HK-2 (cell line): Measurements from ENCODE around the gene NF1.
"Not testable (repeated sequence)": the region's sequence is repeated elsewhere in the genome, so short reads cannot be mapped to it uniquely, and the experiment has no call there.

Source experiments
- DNase-seq: peaks from one replicate; pipeline ENCODE4 v3.0.0-alpha.2; 2018; ENCODE audit not compliant: unreplicated experiment

The NF1 gene, protein sequence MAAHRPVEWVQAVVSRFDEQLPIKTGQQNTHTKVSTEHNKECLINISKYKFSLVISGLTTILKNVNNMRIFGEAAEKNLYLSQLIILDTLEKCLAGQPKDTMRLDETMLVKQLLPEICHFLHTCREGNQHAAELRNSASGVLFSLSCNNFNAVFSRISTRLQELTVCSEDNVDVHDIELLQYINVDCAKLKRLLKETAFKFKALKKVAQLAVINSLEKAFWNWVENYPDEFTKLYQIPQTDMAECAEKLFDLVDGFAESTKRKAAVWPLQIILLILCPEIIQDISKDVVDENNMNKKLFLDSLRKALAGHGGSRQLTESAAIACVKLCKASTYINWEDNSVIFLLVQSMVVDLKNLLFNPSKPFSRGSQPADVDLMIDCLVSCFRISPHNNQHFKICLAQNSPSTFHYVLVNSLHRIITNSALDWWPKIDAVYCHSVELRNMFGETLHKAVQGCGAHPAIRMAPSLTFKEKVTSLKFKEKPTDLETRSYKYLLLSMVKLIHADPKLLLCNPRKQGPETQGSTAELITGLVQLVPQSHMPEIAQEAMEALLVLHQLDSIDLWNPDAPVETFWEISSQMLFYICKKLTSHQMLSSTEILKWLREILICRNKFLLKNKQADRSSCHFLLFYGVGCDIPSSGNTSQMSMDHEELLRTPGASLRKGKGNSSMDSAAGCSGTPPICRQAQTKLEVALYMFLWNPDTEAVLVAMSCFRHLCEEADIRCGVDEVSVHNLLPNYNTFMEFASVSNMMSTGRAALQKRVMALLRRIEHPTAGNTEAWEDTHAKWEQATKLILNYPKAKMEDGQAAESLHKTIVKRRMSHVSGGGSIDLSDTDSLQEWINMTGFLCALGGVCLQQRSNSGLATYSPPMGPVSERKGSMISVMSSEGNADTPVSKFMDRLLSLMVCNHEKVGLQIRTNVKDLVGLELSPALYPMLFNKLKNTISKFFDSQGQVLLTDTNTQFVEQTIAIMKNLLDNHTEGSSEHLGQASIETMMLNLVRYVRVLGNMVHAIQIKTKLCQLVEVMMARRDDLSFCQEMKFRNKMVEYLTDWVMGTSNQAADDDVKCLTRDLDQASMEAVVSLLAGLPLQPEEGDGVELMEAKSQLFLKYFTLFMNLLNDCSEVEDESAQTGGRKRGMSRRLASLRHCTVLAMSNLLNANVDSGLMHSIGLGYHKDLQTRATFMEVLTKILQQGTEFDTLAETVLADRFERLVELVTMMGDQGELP (N-terminal part only)

DNA sequence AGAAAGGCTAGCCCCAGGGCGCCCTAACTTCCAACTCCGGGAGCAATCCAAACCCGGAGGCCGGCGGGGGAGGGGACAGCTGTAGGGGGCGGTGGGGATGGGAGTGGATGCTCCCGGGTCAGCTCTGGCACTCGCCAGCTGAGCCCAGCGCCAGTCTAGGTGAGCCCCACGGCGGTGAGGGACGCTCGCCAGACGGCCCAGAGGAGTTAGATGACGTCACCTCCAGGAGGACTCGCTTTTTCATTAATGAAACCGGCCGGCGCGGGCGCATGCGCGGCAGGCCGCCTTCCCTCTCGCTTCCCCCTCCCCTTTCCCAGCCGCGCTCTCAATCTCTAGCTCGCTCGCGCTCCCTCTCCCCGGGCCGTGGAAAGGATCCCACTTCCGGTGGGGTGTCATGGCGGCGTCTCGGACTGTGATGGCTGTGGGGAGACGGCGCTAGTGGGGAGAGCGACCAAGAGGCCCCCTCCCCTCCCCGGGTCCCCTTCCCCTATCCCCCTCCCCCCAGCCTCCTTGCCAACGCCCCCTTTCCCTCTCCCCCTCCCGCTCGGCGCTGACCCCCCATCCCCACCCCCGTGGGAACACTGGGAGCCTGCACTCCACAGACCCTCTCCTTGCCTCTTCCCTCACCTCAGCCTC lies at the start of gene NF1:
NF1 (plus strand) TSS at position 378 of the 636 bp plus-strand sequence. CDS start 333 bp downstream, outside the sequence.
- peak; percentile 97 for DNase-seq

DNA sequence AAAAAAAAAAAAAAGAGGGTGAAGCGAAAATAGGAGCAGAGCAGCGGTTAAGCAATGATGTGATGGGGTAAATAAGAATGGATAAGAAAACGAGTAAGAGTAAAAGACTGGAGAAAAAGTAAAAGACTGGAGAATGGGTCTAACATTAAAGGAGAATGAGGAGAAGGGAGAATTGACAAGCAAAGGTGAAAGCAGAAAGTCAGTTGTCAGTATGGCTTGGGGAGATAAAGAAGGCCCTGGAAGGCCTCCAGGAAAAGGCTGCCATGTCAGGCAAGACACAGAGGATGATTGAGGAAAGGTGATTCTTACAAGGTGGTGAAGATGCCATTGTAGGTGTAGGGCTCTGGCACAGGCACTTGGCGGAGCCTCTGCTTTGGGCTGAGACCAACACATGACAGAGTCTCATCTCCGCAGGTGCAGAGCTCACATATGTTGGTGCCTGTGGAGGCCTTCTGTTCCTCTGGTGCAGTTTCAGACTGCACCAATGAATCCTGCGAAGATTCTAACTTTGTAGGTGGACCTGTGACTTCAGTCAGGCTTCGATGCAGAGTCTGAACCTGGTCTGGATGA lies 47.8 kb upstream of the NF1 start:
- DNase-seq = not testable (repeated sequence)

DNA sequence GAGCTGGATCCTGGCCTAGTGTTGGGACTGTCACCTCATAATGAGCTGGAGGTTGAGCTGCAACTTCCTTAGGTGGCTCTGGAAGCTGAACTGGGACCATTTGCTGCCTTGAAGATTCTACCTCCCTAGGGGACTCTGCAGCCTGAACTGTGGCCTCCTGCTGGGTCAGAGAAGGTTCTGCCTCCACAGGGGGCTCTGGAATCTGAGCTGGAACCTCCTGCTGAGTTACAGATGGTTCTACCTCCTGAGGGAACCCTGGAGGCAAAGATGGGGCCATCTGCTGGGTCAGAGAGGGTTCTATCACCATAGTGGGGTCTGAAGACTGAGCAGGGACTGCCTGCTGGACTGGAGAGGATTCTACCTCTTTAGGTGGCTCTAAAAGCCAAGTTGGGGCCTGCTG lies 46.6 kb upstream of the NF1 start:
- no peak for DNase-seq

DNA sequence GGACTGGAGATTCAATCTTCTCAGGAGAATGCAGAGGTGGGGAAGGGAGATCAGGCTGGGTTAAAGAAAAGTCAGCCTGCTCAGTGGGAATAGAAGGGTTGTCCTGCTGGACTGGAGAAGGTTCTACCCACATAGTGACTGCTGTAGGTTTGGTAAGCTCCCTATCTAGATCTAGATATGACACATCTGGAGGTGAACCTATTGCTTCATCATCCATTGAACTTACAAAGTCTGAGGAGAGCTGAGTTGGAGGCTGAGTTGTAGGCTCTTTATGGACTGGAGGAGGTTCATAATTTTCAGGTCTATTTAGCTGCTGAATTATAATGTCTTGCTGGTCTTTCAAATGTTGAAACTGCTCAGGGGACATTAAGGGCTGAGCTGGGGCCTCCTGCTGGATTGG lies 46.0 kb upstream of the NF1 start:
- no peak for DNase-seq

DNA sequence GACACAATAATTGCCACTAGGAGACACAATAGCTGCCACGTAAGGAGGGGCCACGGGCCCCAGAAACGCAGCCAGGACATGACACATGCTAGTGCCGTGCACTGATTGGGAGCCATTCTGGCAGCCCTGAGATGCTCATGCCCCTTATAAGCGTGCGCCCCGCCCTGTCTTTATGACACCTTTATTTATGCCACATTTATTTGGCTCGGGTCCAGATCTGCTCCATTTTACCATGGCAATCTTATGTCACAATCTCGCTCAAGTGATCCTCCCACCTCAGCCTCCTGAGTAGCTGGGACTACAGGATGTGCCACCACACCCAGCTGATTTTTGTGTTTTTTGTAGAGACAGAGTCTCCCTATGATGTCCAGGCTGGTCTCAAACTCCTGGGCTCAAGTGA lies 43.8 kb upstream of the NF1 start:
- no peak for DNase-seq

DNA sequence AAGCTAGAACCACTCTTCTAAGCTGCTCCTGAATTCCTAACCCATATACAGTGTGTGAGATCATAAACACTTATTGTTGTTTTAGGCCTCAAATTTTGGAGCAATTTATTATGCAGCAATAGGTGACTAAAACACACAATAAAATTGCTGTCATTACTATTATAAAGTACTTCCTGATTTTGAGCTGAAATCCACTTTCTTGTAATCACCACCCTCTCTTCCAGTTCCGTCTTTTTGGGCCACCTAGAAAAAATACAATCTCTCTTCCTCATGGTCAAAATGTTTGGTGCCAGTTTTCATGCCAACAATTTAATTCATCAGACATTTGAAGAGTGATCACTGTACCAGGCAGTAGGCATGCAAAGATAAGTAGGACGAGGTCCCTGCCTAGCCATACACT lies 43.3 kb upstream of the NF1 start:
- no peak for DNase-seq

DNA sequence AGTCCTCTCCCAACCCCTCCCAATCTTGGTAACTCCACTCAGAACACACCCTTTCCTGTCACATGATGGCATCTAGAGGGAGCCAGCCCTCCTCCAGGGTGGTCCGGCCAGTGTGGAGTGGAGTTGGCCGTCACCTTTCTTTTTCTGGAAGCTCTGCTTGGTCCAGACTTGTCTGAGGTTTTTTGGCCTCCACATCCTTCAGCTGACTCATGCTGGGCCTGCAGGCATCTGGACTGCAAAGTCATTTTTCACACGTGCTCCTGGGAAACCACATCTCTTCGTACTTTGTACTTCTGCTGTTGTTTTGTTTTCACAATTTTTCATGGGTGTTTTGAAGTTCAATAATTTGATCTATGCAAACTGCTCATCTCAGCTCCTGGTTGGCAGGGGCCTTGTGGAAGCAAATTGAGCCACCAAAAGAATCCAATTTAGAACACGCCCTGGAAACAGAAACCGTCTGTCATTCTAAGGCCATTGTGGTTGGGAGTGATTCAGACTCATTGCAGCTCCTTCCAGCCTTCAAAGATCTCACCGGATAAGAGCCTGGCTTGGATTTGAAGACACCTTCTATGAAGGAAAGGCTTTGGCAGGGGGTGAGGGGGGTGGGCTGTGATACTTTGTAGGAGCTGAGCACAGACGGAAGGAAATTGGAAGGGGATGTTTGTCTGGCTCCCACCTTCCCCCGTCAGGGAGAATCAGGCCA lies 42.4 kb upstream of the NF1 start:
- DNase-seq = peak; percentile 53

DNA sequence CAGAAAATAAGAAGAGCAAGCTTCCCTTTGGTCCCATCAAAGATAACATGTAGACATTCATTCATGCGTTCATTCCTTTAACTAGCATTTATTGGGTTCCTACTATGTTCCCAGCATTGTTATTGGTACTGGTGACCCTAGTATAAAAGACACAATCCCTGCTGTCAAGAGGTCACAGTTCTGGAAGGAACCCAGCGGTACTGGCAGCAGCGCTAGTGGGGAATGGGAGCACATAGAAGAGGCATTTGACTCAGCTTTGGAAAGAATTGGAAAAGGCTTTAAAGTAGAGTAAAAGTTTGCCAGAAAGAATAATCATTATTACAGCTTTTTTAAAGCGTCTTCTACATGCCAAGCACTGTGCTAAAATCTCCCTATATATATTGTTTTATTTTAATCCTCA lies 41.7 kb upstream of the NF1 start:
- DNase-seq = no peak

DNA sequence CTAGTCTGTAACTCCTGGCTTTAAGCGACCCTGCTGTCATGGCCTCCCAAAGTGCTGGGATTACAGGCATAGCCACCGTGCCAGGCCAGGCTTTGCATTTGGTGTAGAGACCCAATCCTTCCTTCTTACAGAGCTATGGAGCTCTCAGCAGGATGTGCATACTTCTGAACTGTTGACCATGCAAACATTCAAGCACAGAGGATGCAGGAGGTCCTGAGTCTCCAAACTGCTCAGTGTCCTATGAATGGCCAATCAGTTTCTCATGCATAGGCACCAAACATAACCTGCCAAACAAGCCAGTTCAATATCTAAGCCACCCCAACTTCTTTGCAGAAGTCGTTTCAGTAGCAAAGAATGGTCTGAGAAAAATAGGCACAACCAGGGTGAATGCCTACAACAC lies 40.0 kb upstream of the NF1 start:
- DNase-seq = no peak

DNA sequence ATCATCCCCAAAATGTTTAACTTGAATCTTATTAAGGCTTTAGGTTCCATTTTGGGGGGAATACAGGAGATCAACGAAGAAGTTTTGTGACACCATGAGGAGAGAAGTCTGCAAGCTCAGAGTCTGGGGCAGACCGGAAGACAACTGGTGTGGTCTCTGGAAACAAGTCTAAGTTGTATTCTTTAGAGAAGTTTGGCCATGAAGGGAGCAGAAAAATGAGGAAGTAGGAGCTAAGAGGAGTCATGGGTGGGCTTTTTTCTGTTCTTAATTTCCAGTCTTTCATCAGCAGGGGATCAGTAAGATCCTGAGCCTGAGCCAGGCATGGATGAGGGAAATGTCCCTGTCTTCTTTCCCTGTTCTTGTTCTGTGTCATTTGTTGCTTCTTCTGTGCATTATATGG lies 35.8 kb upstream of the NF1 start:
- DNase-seq = no peak

DNA sequence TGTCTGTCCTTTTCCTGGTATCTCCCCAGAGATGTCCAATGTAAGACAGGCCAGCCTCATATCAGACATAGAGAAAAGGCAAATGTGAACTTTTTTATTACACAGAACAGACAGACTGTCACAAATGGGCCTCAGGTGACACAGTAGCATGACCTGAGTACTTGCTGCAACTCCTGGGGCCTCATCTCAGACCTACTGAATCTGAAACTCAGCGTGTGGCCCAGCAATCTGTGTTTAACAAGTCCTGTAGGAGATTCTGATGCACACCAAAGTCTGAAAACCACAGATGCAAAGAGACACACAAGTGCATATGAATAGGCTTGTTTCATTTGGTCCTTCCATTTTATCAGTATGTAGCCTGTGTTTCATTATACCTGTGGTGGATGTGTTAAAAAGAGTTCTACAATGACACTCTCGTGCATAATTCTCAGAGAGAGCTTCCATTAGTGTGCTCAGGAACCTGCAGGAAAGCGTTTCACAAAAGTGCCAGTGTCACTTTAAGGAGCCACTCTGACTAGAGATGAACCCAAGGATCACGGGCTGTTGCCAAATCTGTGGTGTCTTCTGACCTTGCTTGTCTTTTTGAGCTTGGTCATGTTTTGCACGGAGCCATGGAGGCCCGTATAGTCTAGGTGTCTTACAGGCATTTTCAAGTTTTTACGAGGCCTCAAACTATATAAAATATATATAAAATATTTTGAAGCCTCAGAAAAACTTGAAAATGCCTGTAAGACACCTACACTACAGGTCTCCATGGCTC lies 33.8 kb upstream of the NF1 start:
- DNase-seq = no peak

DNA sequence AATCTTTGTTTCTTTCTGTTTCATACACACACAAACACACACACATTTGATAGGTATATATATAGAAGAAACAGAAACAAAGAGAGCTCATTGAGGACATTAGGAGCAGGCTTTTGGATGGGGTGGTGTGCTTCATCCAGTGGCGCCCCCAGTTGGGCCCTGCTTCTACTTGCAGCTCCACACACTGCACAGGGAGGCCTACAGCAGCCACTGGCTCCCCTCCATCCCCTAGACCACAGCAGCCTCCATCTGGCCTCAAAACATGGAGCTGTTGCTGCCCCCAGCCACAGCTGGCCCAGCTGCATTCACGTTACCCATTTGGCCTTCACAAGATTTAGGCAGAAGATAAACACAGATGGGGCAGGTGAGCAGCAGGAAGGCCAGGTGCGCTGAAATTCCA lies 33.1 kb upstream of the NF1 start:
- DNase-seq = no peak

DNA sequence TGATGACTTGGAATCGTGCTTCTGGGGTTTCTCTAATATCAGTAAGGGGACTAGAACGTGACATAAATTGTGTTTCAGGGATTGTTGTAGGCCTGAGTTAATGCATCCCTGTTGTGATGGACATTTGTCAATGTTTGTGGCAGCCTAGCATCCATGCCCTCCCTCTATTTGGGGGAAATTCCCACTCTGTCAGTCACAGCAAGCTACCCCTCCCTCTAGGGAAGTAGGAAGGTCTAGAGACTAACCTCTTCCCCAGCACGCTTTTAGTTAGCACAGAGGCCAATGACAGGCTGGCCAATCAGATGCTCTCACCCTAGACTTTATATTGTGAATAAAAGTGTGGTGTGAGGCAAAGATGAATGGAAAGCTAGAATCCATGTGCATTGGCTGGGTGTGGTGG lies 32.4 kb upstream of the NF1 start:
- DNase-seq = no peak

DNA sequence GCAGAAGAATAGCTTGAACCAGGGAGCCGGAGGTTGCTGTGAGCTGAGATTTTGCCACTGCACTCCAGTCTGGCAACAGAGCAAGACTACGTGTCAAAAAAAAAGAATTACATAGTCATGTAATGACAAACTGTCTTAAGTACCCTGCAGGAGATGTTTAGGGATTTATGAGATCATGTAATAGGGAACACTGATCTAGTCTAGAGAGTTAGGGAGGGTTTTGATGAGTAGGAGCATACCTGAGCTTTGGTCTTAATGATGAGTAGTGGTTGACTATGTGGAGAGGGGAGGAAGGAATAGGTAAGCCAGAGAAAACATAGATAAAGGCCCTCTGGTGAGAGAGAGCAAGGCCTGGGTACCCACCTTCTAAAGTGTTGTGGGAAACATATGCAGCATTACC lies 30.1 kb upstream of the NF1 start:
- no peak for DNase-seq

DNA sequence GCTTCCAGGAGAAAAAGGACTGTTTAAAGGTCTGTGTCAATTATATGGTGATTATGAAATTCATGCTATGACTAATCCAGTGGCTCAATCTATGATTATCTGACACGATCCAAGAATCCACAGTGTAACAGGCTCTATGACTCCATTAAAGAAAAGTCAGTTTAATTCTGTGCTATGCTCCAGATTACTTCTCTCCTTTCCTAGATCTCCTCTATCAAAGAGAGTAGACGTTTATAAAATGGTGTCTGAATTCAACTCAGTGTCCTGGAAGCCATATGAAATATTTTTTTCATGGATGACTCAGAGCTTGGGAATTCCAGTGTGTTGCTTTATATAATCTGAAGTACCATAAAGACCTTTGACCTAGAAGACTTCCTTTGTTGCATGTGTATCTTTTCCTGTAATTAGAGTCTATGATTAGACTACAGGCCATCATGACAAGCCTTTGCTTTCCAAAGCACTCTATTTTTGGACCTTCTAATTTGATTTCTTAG lies 27.0 kb upstream of the NF1 start:
- no peak for DNase-seq

DNA sequence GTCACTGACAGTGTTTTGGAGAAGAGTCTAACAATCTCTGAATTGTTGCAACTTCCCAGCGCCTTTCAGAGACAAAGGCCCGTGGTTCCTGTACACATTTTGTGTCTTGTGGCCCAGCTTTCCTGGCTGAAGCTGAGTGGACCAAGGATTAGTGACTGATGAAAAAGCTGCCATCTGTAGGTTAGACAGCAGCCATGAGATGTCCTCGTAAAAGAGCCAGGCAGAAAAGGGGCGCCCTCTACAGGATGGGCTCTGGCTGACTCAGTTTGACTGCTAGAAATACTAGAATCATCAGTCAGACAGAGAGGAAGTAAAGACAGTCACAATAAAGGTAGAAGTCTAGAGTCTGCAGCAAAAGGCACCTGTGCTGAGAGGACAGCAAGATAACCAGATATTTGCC lies 26.5 kb upstream of the NF1 start:
- DNase-seq = peak; percentile 41

DNA sequence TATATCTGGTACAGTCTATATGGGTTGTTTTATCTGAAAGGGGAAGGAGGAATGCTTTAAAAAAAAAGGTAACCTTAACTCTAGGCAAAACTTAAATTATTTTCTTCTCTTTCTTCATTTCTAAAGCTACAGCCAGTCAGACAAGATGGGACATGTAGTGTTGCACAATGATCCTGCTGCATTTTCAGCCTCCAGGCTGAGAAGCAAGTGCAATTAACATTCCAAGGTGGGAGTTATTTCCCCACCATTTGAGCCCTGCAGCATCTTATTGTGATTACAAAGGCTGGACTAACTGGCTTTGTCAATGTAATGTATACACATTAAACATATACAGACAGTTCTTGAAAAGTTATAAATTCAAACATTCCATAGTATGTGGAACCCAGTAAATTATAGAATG lies 22.6 kb upstream of the NF1 start:
- no peak for DNase-seq

DNA sequence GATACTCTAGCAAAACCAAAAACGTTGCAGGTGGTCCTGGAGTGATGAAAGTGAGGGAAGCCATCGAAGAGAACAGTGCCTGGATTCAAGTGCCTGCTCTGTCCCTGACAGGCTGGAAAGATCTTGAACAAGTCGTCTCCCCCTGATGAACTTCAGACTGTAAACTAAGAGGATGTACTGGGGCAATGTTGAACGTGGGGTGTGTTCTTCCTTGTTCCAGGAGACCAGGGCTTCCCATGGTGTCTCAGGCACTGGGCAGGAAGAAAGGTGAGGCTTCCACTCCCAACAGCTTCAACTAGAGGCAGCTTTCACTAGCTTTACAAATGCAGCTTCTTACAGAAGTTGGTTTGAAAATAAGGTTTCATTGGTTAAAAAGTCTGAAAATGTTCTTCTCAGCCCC lies 21.4 kb upstream of the NF1 start:
- DNase-seq = no peak

DNA sequence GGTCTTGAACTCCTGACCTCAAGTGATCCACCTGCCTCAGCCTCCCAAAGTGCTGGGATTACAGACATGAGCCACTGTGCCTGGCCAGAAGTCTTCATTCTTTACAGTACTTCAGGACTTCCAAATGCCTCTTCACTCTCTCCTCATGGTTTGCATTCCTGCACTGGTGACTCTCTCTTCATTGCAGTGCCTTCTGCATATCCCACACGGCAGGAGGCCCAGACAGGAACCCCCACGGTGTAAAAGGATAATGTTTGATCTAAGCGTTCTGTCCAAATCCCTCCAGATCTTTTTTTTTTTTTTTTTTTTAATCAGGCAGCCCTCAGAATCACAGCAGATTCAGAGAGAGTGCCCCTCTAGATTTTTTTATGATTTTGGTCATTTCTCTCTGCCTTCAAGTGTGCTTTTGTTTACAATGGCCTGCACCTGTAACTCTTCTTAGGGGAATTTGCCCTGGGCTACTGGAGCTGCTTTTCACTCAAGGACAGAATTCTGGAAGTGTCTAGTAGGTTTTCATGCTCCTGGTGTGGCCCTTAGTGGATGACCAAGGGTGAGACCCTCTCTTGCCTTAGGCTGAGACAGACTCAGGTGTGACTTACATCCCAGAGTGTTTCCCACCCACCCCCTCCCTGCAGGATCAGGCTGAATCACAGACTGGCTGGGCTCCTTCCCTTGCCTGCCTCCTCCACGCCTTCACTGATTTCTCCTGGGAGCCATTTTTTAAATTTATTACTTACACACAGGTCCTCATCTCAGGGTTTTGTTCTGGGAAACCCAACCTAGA lies 19.8 kb upstream of the NF1 start:
- DNase-seq = no peak
